Sigmoid colon (tissue), 4 donors: Measurements from ENCODE around the gene C11orf68.

Source experiments
- CTCF ChIP-seq, 4 experiments: fragments of 450-650 bp in 3 of 4; fragments of 200-600 bp in 1 of 4; IDR thresholded peaks; one replicate each; pipeline ENCODE4 v1.5.1; 2016 to 2019; ENCODE audit warnings: antibody characterized with exemption in 4 of 4, mild to moderate bottlenecking in 3 of 4, moderate library complexity in 2 of 4
- EP300 ChIP-seq, 4 donors: sonication (generic); formaldehyde crosslinking; IDR thresholded peaks; one replicate each; pipeline ENCODE4 v1.6.1; 2017; ENCODE audit warnings: antibody characterized with exemption in 4 of 4
- POLR2A ChIP-seq, 2 donors: fragments of 450-650 bp; IDR thresholded peaks; one replicate each; pipeline ENCODE4 v1.6.1; 2016; ENCODE audit warnings: antibody characterized with exemption in 2 of 2, mild to moderate bottlenecking in 2 of 2, moderate library complexity in 2 of 2
- POLR2AphosphoS5 ChIP-seq, 4 donors: sonication (generic); formaldehyde crosslinking; IDR thresholded peaks; one replicate each; pipeline ENCODE4 v1.6.1; 2017; ENCODE audit warnings: antibody characterized with exemption in 4 of 4

GRCh38 chr11:65962141-65962564, 43.3 kb upstream of the C11orf68 start:
- TF ChIP-seq CTCF (IDR thresholded peaks at IDR 0.05) (no peak), POLR2A (IDR thresholded peaks at IDR 0.05) (no peak), EP300 (IDR thresholded peaks at IDR 0.05) (no peak), POLR2AphosphoS5 (IDR thresholded peaks at IDR 0.05) (no peak)
